Occipital lobe (tissue), 2 donors: ENCODE data around the gene NRAP. TPM values are rescaled to one million over a fixed set of nuclear protein-coding genes. Genes with fewer than 3 reads are reported as not detected.

Experiments
- DNase-seq: peaks from one replicate; lab custom pipeline; 2025; lab: John Stamatoyannopoulos, UW
- total RNA-seq: library from RNA; depleted of rRNA; stranded (reverse); fragments of >200 nt; gene quantifications from one replicate; pipeline ENCODE4 v1.2.3, GENCODE V29; 2014

NRAP gene
- total RNA-seq, 1 donor from 2014 or later = 0.31 TPM

GRCh38 chr10:113560071-113560470, 103.8 kb downstream of the NRAP start:
- no peak for DNase-seq

DNA sequence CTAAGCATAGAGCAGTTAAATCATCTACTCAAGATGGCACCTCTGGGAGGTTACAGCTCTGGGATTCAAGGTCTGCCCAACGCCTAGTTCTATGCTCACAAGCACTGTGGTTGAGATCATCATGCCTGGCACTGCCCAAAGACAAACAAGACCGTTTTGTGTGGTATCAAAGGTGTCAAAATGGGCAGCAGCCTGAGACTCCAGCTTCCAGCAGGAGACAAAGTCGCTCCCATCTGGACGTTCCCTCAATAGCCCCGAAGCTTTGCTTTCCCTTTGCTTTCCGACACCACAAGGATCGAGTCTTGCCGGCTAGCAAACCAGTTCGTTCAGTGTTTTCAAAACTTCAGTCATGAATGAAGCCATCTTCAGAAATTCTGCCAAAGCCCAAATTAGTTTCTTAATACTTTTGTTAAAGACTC, 105.9 kb downstream of the NRAP start:
- no peak for DNase-seq

DNA sequence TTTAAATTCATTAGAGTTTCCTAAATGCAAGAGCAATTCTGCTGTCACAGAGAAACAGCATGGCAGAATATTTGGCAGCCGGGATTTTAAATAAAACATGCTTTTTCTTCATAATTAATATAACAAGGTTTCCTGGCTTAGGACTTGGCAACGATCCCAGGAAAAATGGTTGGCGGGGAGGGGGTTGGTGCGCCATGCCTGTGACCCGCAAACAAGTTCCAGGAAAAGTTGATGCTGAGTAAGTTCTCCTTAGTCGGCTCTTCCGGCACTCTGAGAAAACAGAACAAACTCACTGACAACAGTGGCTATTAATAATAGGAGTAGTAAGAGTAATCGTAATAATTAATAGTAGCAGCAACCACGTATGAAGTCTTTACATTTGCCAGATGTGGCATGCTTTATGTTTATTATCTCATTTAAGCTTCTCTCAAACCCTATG, 106.4 kb downstream of the NRAP start:
- no peak for DNase-seq

DNA sequence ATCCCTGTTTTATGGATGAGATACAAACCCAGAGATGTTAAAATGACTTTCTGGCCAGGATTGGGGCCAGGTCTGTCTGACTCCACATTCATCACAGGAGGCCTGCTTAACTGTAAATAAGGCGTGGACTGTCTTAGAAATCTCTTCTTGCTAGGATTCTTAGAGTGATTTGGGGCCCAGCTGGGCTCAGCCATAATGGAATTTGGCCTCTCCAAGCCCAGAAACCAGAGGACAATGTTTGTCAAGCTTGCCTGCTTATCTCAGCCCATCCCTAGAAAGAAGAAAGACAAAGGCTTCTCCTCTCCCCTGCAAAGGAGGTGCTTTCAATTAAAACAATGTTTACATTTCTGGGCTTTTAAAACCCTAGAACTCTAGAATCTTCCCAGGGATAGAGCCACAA, 108.1 kb downstream of the NRAP start:
- no peak for DNase-seq

GRCh38 chr10:113555245-113555644, 108.6 kb downstream of the NRAP start:
- no peak for DNase-seq

- no peak for DNase-seq
Observed at GRCh38 chr10:113554214-113554613, 109.6 kb downstream of the NRAP start.

DNA sequence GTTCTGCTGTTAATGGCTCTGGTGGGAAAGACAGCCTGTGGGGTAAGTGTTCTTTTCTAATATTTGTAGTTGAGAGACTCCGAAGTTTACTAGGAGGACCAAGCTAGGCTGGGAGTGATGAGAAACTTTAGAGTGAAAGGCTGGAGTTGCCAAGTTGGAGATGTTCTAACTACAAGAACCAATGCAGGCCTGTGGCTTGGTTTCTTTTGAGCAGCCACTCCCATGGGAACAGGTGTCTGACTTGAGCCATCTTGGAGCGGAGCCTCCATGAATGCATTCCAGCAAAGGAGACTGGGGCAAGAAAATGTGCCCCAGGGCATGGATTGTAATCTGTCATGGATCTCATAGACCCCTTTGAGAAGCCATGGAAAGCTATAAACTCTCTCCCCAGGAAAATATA, 110.7 kb downstream of the NRAP start:
- DNase-seq = no peak

GRCh38 chr10:113552701-113553100, 111.1 kb downstream of the NRAP start, which contains the start of gene HABP2:
TSS of gene HABP2 (plus strand) at chr10:113553053. CDS start at chr10:113553122, 69 bp downstream.
- no peak for DNase-seq

DNA sequence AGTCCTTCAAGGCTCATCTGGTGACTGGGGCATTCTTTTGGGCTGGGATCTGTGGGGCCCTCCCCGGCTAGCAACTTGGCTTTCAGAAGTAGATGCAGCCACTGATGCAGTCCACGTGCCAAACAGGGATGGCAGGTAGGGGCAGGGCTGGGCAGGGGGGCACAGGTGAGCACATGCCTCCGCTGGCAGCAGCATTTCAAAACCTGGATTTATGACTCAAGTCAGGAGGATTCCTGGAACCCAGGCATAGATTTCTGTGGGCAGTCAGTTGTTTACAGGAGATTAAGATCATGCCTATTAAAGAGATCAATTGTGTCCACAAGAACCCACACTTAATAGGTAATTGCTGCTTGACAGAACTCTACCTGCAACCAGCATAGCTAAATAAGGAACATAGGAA, 111.8 kb downstream of the NRAP start:
- no peak for DNase-seq

GRCh38 chr10:113550365-113550764, 113.5 kb downstream of the NRAP start:
- no peak for DNase-seq

DNA sequence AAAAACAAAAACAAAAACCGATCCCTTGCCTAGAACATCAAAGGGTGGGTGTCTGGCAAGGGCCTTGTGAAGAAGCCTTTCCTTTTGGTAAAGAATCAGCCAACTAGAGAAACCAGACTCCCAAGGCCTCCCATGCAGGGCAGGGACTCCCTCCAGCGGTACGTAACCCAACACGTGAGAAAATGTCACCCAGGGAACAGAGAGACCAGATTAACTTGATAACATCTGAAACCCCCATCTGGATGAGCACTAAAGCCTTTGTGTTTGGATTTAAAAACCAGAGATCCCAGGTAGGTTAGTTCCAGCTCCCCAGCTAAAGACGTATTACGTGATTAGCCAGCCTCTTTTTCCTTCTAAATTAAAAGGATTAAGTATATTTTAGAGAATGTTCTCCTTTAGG, 114.0 kb downstream of the NRAP start:
- no peak for DNase-seq

DNA sequence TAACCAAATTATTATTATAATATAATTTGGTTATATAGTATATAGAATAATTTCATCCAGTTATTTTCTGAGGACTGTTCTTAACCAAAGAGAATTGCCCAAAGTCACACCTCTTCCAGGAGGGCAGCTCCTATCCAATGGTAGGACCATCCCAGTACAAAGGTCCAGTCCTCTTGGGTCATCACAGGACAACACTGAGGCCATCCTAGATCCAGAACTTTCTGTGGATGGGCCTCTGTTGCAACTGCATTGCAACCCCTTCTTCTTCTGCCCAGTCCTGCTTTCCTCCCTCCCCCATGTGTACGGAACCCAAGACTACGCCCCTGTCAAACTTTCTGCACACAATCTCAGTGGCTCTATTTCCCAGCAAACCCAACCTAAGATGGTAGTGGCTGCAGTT, 116.4 kb downstream of the NRAP start:
- no peak for DNase-seq

- no peak for DNase-seq
Observed at GRCh38 chr10:113544392-113544791, 119.4 kb downstream of the NRAP start.

DNA sequence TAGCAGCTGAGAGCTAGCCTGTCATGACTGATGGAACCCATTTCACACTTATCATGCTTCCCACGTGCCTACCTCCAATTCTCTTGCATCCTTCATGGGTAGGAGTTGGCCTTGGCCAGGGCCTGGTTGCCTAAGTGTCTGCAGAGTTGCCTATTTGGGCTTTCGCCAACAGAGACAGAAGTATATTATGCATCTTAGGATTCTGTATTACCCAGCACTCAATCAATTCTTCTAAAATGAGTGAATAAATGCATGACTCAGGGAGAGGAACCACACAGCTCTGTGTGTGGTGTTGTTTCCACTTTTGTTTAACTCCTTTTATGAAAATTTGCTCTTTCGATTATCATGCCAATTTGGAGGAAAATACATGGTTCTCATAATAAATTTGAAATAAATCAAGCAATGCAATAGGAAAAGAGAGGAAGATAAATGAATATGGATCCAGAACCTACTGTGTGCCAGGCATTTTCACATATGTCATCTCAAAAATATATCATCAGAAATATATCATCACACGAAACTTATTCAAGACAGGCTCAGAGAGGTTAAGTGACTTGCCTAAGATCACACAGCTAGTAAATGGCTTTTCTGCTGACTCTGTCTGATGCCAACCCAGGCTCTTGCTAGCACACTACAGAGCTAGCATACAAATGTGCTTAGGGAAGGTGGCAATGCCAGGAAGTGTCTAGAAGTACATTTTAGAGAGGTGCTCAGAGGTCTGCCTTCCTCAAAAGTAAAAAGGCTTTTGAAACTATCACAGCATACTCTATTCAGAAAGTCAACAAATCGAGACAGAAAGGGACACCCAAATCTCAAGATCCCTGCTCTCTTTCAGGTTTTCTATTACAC, 120.5 kb downstream of the NRAP start:
- DNase-seq = no peak

- no peak for DNase-seq
Observed at GRCh38 chr10:113541549-113541927, 122.3 kb downstream of the NRAP start.

GRCh38 chr10:113540845-113541548, 122.8 kb downstream of the NRAP start:
- no peak for DNase-seq

- DNase-seq = peak; percentile 21
Observed at GRCh38 chr10:113539789-113540188, 124.1 kb downstream of the NRAP start.

Other genes with a start within 250 kb of the NRAP start
- gene HABP2, start 111.0 kb downstream of the NRAP start, total RNA-seq = 0.31 TPM
- gene CASP7, start 15.9 kb upstream of the NRAP start, total RNA-seq = 3.9 TPM
- not detected for gene PLEKHS1, start 87.6 kb upstream of the NRAP start, total RNA-seq
- 18.2 TPM for gene DCLRE1A, start 190.0 kb upstream of the NRAP start, total RNA-seq
- gene NHLRC2, start 190.6 kb upstream of the NRAP start, total RNA-seq = 33.2 TPM